ENCODE data around the gene PLLP. TPM values are rescaled to one million over a fixed set of nuclear protein-coding genes. Genes with fewer than 3 reads are reported as not detected.

The PLLP gene
- total and polyA plus RNA-seq, 9 of the 15 experiments (the other 6 are each of a cell fraction or from before 2014, with no cell fraction given) = 0.09 to 0.96 (median 0.27) TPM

DNA sequence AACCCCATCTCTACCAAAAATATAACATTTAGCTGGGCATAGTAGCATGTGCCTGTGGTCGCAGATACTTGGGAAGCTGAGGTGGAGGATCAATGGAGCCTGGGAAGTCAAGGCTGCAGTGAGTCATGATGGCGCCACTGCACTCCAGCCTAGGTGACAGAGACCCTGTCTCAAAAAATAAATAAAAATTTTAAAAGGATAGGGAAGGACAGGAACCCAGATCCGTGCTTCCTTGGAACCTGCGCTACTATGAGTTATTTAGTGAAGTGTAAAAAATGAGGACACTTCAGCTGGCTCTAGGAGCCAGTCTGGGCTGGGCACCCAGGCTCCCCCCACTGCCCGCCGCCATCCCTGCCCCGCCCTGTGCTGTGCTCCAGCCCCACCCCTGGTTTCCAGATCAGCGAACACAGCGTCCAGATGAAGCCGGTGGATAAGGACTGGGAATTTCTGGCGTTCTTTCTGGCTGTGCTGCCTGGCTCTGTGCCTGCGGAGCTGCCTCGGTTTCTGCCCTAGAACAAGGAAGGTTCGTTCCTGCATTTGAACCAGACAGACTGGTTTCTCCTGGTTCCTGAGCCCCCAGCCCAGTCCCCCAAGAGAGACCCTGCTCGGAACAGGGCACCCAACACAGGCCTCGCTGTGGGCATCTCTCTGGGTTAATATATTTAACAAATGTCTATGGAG lies 18.5 kb downstream of the PLLP start (continued):
- no peak for TF ChIP-seq ARID4B (CRISPR knock-in tag; IDR thresholded peaks at IDR 0.05)
- TF ChIP-seq HDGF (IDR thresholded peaks at IDR 0.05) = no peak
- no peak for TF ChIP-seq ZNF212 (CRISPR knock-in tag; IDR thresholded peaks at IDR 0.05)
- TF ChIP-seq, protein P1, sequence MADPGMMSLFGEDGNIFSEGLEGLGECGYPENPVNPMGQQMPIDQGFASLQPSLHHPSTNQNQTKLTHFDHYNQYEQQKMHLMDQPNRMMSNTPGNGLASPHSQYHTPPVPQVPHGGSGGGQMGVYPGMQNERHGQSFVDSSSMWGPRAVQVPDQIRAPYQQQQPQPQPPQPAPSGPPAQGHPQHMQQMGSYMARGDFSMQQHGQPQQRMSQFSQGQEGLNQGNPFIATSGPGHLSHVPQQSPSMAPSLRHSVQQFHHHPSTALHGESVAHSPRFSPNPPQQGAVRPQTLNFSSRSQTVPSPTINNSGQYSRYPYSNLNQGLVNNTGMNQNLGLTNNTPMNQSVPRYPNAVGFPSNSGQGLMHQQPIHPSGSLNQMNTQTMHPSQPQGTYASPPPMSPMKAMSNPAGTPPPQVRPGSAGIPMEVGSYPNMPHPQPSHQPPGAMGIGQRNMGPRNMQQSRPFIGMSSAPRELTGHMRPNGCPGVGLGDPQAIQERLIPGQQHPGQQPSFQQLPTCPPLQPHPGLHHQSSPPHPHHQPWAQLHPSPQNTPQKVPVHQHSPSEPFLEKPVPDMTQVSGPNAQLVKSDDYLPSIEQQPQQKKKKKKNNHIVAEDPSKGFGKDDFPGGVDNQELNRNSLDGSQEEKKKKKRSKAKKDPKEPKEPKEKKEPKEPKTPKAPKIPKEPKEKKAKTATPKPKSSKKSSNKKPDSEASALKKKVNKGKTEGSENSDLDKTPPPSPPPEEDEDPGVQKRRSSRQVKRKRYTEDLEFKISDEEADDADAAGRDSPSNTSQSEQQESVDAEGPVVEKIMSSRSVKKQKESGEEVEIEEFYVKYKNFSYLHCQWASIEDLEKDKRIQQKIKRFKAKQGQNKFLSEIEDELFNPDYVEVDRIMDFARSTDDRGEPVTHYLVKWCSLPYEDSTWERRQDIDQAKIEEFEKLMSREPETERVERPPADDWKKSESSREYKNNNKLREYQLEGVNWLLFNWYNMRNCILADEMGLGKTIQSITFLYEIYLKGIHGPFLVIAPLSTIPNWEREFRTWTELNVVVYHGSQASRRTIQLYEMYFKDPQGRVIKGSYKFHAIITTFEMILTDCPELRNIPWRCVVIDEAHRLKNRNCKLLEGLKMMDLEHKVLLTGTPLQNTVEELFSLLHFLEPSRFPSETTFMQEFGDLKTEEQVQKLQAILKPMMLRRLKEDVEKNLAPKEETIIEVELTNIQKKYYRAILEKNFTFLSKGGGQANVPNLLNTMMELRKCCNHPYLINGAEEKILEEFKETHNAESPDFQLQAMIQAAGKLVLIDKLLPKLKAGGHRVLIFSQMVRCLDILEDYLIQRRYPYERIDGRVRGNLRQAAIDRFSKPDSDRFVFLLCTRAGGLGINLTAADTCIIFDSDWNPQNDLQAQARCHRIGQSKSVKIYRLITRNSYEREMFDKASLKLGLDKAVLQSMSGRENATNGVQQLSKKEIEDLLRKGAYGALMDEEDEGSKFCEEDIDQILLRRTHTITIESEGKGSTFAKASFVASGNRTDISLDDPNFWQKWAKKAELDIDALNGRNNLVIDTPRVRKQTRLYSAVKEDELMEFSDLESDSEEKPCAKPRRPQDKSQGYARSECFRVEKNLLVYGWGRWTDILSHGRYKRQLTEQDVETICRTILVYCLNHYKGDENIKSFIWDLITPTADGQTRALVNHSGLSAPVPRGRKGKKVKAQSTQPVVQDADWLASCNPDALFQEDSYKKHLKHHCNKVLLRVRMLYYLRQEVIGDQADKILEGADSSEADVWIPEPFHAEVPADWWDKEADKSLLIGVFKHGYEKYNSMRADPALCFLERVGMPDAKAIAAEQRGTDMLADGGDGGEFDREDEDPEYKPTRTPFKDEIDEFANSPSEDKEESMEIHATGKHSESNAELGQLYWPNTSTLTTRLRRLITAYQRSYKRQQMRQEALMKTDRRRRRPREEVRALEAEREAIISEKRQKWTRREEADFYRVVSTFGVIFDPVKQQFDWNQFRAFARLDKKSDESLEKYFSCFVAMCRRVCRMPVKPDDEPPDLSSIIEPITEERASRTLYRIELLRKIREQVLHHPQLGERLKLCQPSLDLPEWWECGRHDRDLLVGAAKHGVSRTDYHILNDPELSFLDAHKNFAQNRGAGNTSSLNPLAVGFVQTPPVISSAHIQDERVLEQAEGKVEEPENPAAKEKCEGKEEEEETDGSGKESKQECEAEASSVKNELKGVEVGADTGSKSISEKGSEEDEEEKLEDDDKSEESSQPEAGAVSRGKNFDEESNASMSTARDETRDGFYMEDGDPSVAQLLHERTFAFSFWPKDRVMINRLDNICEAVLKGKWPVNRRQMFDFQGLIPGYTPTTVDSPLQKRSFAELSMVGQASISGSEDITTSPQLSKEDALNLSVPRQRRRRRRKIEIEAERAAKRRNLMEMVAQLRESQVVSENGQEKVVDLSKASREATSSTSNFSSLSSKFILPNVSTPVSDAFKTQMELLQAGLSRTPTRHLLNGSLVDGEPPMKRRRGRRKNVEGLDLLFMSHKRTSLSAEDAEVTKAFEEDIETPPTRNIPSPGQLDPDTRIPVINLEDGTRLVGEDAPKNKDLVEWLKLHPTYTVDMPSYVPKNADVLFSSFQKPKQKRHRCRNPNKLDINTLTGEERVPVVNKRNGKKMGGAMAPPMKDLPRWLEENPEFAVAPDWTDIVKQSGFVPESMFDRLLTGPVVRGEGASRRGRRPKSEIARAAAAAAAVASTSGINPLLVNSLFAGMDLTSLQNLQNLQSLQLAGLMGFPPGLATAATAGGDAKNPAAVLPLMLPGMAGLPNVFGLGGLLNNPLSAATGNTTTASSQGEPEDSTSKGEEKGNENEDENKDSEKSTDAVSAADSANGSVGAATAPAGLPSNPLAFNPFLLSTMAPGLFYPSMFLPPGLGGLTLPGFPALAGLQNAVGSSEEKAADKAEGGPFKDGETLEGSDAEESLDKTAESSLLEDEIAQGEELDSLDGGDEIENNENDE (IDR thresholded peaks at IDR 0.05; ENCODE audit: low read depth, low read length) = no peak
- TF ChIP-seq E2F6 (IDR thresholded peaks at IDR 0.05; ENCODE audit: borderline replicate concordance in 1 of 2, extremely low read depth in 1 of 2, insufficient read depth in 1 of 2, insufficient read length in 1 of 2, low read depth in 1 of 2, low read length in 1 of 2, poor library complexity in 1 of 2, severe bottlenecking in 1 of 2) = no peak
- TF ChIP-seq SOX6 (IDR thresholded peaks at IDR 0.05) = 0 out of 2 replicates have a peak, but pooled peaks have one; percentile 15
- TF ChIP-seq ZNF766 (CRISPR knock-in tag; conservative IDR thresholded peaks at IDR 0.05) = no peak
- TF ChIP-seq, protein P2, sequence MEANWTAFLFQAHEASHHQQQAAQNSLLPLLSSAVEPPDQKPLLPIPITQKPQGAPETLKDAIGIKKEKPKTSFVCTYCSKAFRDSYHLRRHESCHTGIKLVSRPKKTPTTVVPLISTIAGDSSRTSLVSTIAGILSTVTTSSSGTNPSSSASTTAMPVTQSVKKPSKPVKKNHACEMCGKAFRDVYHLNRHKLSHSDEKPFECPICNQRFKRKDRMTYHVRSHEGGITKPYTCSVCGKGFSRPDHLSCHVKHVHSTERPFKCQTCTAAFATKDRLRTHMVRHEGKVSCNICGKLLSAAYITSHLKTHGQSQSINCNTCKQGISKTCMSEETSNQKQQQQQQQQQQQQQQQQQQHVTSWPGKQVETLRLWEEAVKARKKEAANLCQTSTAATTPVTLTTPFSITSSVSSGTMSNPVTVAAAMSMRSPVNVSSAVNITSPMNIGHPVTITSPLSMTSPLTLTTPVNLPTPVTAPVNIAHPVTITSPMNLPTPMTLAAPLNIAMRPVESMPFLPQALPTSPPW (CRISPR knock-in tag; IDR thresholded peaks at IDR 0.05) = peak; percentile 89

Measured in K562 (cell line).